ENCODE results near the gene TRAPPC8.
"Not testable (repeated sequence)": the region's sequence is repeated elsewhere in the genome, so short reads cannot be mapped to it uniquely, and the experiment has no call there.

TRAPPC8 gene

DNA sequence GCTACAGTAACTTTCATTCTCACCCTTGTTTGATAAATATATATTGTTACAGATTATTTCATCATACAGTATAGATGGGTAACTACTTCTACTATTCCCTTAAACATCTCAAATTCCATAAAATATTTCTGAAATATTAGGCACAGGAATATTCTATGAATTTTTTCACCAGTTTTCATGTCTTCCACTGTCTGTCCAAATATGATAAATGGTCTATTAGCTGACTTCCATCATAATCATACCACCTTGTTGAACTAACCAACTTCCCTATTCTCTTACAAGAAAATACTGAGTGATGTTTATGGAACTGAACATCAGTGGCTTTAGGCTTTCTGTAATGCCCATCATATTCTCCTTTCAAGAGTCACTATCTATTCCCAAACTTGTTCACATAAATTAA, 82.4 kb downstream of the TRAPPC8 start:
- no peaks in the 10 kb centered on the region for H3K4me1 ChIP-seq (ENCODE audit: control insufficient read depth, insufficient read depth, low read length, unreplicated experiment)
- H3K79me2 ChIP-seq (ENCODE audit: control insufficient read depth, insufficient read depth, low read length, unreplicated experiment): no peaks in the 10 kb centered on the region
- no peak overlapping the region for H3K27ac ChIP-seq (ENCODE audit: low read depth, low read length)
- no peaks in the 10 kb centered on the region for H3K27me3 ChIP-seq (ENCODE audit: insufficient read depth, low read length)
- no peak overlapping the region for H3K4me3 ChIP-seq (ENCODE audit: low read depth, low read length)
- H3K36me3 ChIP-seq (ENCODE audit: insufficient read depth, low read length): peaks cover 6% of the 10 kb centered on the region; the same call in 1 of the 2 replicates
- H2AFZ ChIP-seq (ENCODE audit: low read length, unreplicated experiment): no peak overlapping the region

DNA sequence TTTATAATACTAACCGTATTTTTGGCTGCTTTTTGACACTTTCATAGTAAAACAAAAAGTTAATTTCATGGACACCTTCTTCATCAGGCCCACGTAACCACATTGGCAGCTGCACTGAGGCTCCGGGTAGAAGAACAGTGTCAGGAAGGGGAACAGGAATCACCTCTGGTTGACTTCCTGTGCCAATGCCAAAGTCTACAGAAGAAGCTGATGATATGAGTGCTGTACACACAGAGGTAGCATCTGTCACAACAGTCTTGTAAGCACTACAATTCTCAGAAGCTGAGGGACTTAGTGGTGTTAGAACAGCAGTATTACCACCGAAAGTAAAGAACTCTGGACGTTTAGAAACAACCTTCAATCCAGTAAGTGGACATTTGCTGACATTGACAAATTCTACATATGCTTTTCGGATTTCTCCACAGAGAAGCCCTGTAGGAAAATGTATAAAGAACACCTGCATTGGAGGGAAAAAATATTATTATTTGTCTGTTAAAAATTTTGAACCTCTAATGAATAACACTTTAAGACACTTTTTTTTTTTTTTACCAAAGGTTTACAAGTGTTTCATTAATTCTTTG, 85.3 kb downstream of the TRAPPC8 start:
- H3K4me1 ChIP-seq (ENCODE audit: control insufficient read depth, insufficient read depth, low read length, unreplicated experiment): no peaks in the 10 kb centered on the region
- H3K27me3 ChIP-seq (ENCODE audit: insufficient read depth, low read length): no peaks in the 10 kb centered on the region
- no peaks in the 10 kb centered on the region for H3K79me2 ChIP-seq (ENCODE audit: control insufficient read depth, insufficient read depth, low read length, unreplicated experiment)
- no peak overlapping the region for H3K27ac ChIP-seq (ENCODE audit: low read depth, low read length)
- H3K36me3 ChIP-seq (ENCODE audit: insufficient read depth, low read length): no peaks in the 10 kb centered on the region; the same call in 1 of the 2 replicates
- no peak overlapping the region for H3K4me3 ChIP-seq (ENCODE audit: low read depth, low read length)
- H2AFZ ChIP-seq (ENCODE audit: low read length, unreplicated experiment): no peak overlapping the region

DNA sequence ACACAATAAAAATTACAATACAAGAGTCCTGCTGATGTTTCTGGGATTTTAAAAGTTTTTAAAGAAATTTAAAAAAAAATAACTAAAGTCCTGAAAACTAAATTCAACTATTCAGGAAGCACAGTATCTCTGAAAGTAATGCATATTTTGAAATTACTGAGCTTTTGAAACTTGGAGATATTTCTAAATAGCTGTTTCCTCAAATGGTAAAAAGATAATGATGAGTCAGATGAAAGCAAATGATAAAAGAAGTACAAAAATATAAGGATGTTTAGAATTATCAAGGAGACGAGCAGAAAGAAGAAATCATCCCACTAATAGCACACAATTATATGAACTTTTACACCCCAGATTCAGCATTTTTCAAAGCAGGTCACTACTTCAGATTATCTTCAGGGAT, 92.1 kb downstream of the TRAPPC8 start:
- peaks cover 6% of the 10 kb centered on the region; the same call in 1 of the 2 replicates for H3K36me3 ChIP-seq (ENCODE audit: insufficient read depth, low read length)
- no peaks in the 10 kb centered on the region for H3K27me3 ChIP-seq (ENCODE audit: insufficient read depth, low read length)
- H2AFZ ChIP-seq (ENCODE audit: low read length, unreplicated experiment): no peak overlapping the region
- H3K79me2 ChIP-seq (ENCODE audit: control insufficient read depth, insufficient read depth, low read length, unreplicated experiment): no peaks in the 10 kb centered on the region
- H3K4me1 ChIP-seq (ENCODE audit: control insufficient read depth, insufficient read depth, low read length, unreplicated experiment): no peaks in the 10 kb centered on the region
- H3K4me3 ChIP-seq (ENCODE audit: low read depth, low read length): no peak overlapping the region
- H3K27ac ChIP-seq (ENCODE audit: low read depth, low read length): no peak overlapping the region

DNA sequence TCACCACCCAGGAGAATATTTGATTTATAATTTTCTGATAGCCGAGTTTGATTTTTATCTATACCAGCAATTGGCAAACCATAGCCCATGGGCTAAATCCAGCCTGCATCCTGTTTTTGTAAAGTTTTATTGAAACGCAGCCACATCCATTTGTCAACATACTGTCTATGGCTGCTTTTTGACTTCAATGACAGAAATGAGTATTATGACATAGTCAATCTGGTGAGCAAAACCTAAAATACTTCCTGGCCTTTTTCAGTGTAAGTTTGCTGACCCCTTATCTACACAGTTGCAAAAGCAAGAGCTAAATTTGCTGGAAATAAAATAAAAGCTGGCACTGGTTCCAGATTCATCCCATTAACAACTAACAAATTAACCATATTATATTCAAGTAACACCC, 102.4 kb downstream of the TRAPPC8 start:
- Histone ChIP-seq H3K36me3 (ENCODE audit: insufficient read depth, low read length) (peaks cover 25% of the 10 kb centered on the region), H3K27me3 (ENCODE audit: insufficient read depth, low read length) (no peaks in the 10 kb centered on the region), H3K79me2 (ENCODE audit: control insufficient read depth, insufficient read depth, low read length, unreplicated experiment) (no peaks in the 10 kb centered on the region), H3K27ac (ENCODE audit: low read depth, low read length) (no peak overlapping the region), H2AFZ (ENCODE audit: low read length, unreplicated experiment) (no peak overlapping the region), H3K4me3 (ENCODE audit: low read depth, low read length) (no peak overlapping the region), H3K4me1 (ENCODE audit: control insufficient read depth, insufficient read depth, low read length, unreplicated experiment) (no peaks in the 10 kb centered on the region)

DNA sequence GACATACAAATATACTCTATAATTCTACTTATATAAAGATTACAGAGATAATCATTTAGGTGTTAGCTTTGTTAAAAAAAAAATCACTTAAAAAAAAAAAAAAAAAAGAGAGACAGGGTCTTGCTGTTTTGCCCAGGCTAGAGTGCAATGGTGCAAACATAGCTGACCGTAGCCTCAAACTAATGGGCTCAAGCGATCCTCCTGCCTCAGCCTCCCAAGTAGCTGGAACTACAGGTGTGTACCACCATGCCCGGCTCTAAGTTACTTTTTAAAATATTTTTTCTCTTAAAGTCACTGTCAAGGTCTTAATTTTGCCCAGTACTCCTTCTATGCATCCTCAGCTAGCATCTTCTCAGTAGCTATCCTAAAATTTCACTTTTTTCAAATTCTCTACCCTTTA, 105.0 kb downstream of the TRAPPC8 start:
- H3K36me3 ChIP-seq (ENCODE audit: insufficient read depth, low read length): peaks cover 25% of the 10 kb centered on the region
- no peak overlapping the region for H2AFZ ChIP-seq (ENCODE audit: low read length, unreplicated experiment)
- no peaks in the 10 kb centered on the region for H3K79me2 ChIP-seq (ENCODE audit: control insufficient read depth, insufficient read depth, low read length, unreplicated experiment)
- H3K27me3 ChIP-seq (ENCODE audit: insufficient read depth, low read length): no peaks in the 10 kb centered on the region
- no peak overlapping the region for H3K4me3 ChIP-seq (ENCODE audit: low read depth, low read length)
- no peak overlapping the region for H3K27ac ChIP-seq (ENCODE audit: low read depth, low read length)
- no peaks in the 10 kb centered on the region for H3K4me1 ChIP-seq (ENCODE audit: control insufficient read depth, insufficient read depth, low read length, unreplicated experiment)

DNA sequence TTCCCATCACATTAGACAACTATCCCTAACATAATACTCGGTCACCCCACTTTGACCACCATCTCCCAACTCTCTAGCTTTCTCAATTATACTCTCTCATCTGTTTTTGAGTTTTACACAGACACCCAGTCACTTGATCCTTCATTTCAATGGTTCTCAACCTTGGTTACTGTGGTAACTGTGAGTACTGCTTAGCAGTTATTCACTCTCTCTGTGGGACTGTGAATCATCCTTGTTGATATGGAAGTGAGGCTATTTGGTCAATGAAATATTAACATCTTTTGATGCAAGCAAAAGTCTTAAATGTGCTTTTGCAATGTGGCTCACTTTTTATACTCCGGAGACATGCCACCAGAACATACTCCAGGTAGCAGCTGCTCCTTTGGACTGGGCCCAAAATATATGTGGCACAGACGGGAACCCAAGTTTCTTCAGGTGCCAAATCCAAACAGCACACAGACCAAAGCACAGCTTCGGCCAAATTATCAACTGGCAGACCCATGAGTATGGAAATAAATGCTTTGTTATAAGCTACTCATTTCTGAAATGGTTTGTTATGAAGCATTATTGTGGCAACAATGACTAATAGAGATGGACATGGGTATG, 107.3 kb downstream of the TRAPPC8 start:
- no peaks in the 10 kb centered on the region for H3K79me2 ChIP-seq (ENCODE audit: control insufficient read depth, insufficient read depth, low read length, unreplicated experiment)
- no peaks in the 10 kb centered on the region for H3K4me1 ChIP-seq (ENCODE audit: control insufficient read depth, insufficient read depth, low read length, unreplicated experiment)
- peaks cover 20% of the 10 kb centered on the region for H3K36me3 ChIP-seq (ENCODE audit: insufficient read depth, low read length)
- H3K27ac ChIP-seq (ENCODE audit: low read depth, low read length): no peak overlapping the region
- H3K27me3 ChIP-seq (ENCODE audit: insufficient read depth, low read length): no peaks in the 10 kb centered on the region
- no peak overlapping the region for H2AFZ ChIP-seq (ENCODE audit: low read length, unreplicated experiment)
- no peak overlapping the region for H3K4me3 ChIP-seq (ENCODE audit: low read depth, low read length)

DNA sequence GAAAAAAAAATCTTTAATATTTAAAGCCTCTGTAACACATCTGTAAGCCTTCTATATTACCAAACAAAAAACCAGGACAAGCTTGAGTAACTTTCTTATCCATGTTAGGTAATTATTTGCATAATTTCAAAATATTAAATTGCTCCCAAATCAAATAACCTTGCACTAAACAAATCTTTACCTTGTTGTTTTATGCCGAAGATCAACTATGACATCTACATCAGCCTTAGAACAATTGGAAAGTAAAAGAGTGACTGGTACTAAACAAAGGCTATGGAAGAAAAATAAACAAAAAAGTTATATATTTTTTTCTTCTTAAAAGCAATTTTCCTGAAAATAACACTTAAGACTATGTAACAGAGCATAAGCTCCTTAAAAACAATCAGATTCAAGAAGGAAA, 111.0 kb downstream of the TRAPPC8 start:
- Histone ChIP-seq H3K4me3 (ENCODE audit: low read depth, low read length) (no peak overlapping the region), H3K27me3 (ENCODE audit: insufficient read depth, low read length) (no peaks in the 10 kb centered on the region), H2AFZ (ENCODE audit: low read length, unreplicated experiment) (no peak overlapping the region), H3K79me2 (ENCODE audit: control insufficient read depth, insufficient read depth, low read length, unreplicated experiment) (no peaks in the 10 kb centered on the region), H3K4me1 (ENCODE audit: control insufficient read depth, insufficient read depth, low read length, unreplicated experiment) (no peaks in the 10 kb centered on the region), H3K27ac (ENCODE audit: low read depth, low read length) (no peak overlapping the region), H3K36me3 (ENCODE audit: insufficient read depth, low read length) (peaks cover 25% of the 10 kb centered on the region)

DNA sequence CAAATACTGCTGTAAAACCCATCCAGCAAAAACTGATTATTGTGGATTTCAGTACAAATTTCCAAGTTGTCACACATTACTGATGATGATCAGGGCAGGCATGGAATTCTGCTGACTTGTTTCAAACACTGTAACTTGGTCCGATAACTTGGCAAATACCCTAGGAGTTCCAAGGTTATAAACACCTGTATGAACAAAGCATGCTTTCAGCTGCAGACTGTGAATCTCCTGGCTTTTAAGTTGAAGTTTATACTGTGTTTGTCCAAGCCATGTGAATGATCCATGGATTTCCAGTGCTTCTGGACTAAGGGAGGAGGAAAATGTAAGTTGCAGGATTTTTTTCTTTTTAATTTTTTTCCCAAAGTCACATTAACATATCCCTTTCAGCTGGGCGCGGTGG, 112.2 kb downstream of the TRAPPC8 start:
- Histone ChIP-seq H2AFZ (ENCODE audit: low read length, unreplicated experiment) (no peak overlapping the region), H3K27ac (ENCODE audit: low read depth, low read length) (no peak overlapping the region), H3K79me2 (ENCODE audit: control insufficient read depth, insufficient read depth, low read length, unreplicated experiment) (no peaks in the 10 kb centered on the region), H3K4me3 (ENCODE audit: low read depth, low read length) (no peak overlapping the region), H3K27me3 (ENCODE audit: insufficient read depth, low read length) (no peaks in the 10 kb centered on the region), H3K4me1 (ENCODE audit: control insufficient read depth, insufficient read depth, low read length, unreplicated experiment) (no peaks in the 10 kb centered on the region), H3K36me3 (ENCODE audit: insufficient read depth, low read length) (peaks cover 19% of the 10 kb centered on the region)

DNA sequence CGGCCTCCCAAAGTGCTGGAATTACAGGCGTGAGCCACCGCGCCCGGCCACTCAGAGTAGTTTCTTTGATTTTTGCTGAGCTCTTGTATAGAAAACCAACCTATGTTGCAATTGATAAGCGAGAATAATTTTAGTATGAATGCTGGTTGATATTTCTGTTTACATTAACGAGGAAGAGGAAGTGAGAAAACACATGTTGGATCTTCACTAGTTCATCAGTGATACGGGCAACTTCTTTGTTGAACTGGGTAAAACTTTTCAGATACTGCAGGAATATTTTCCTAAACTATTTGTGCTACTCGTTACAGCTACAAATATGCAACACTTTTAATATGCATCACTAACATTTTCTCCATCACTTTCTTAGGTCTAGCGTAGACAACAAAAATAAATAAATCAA, 114.3 kb downstream of the TRAPPC8 start:
- peaks cover 18% of the 10 kb centered on the region for H3K36me3 ChIP-seq (ENCODE audit: insufficient read depth, low read length)
- no peak overlapping the region for H3K27ac ChIP-seq (ENCODE audit: low read depth, low read length)
- no peak overlapping the region for H2AFZ ChIP-seq (ENCODE audit: low read length, unreplicated experiment)
- H3K27me3 ChIP-seq (ENCODE audit: insufficient read depth, low read length): no peaks in the 10 kb centered on the region
- H3K4me1 ChIP-seq (ENCODE audit: control insufficient read depth, insufficient read depth, low read length, unreplicated experiment): no peaks in the 10 kb centered on the region
- H3K4me3 ChIP-seq (ENCODE audit: low read depth, low read length): no peak overlapping the region
- H3K79me2 ChIP-seq (ENCODE audit: control insufficient read depth, insufficient read depth, low read length, unreplicated experiment): no peaks in the 10 kb centered on the region

DNA sequence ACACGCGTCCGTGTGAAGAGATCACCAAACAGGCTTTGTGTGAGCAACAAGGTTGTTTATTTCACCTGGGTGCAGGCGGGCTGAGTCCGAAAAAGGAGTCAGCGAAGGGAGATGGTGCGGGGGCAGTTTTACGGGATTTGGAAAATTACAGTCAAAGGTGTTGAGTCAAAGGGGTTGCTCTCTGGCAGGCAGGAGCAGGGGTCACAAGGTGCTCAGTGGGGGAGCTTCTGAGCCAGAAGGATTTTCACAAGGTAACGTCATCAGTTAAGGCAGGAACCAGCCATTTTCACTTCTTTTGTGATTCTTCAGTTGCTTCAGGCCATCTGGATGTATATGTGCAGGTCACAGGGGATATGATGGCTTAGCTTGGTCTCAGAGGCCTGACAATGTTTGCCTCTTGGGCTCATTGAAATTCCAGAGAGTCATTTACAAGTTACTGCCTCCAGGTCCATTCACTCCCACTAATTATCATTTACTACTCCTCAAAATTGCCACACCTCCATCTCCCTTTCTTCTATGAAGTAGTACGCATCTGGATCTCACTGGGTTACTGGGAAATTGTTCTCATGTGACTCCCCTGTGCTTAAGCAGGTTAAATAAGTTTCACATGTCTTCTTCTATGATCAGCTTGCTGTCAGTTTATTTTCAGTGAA, 116.1 kb downstream of the TRAPPC8 start:
- not testable (repeated sequence) for H3K27me3 ChIP-seq (ENCODE audit: insufficient read depth, low read length); H2AFZ ChIP-seq (ENCODE audit: low read length, unreplicated experiment); H3K79me2 ChIP-seq (ENCODE audit: control insufficient read depth, insufficient read depth, low read length, unreplicated experiment); H3K27ac ChIP-seq (ENCODE audit: low read depth, low read length); H3K4me1 ChIP-seq (ENCODE audit: control insufficient read depth, insufficient read depth, low read length, unreplicated experiment); H3K4me3 ChIP-seq (ENCODE audit: low read depth, low read length)
- peaks cover 18% of the 10 kb centered on the region for H3K36me3 ChIP-seq (ENCODE audit: insufficient read depth, low read length)

DNA sequence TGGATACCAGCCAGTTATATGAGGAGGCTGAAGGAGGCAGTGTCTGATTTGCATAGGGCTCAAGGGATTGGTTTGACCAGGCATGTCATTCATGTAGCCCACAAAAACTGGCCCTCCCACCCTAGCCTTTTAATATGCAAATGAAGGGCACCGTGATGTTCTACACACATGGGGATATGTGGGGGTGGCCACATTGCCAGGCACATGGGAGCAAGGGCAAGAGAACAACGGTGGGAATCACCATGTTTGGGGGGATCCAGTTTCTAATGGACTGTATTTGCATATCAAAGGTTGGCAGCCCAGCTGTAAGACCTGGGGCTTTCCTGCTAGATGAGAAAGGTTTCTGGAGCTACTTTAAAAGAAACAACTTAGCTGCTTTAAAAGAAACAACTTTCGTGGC, 117.2 kb downstream of the TRAPPC8 start:
- H3K27me3 ChIP-seq (ENCODE audit: insufficient read depth, low read length): no peaks in the 10 kb centered on the region
- peaks cover 18% of the 10 kb centered on the region for H3K36me3 ChIP-seq (ENCODE audit: insufficient read depth, low read length)
- H3K27ac ChIP-seq (ENCODE audit: low read depth, low read length): no peak overlapping the region

More for the DNA sequence above, 117.2 kb downstream of the TRAPPC8 start:
- H2AFZ ChIP-seq (ENCODE audit: low read length, unreplicated experiment): no peak overlapping the region
- H3K4me1 ChIP-seq (ENCODE audit: control insufficient read depth, insufficient read depth, low read length, unreplicated experiment): no peaks in the 10 kb centered on the region
- no peak overlapping the region for H3K4me3 ChIP-seq (ENCODE audit: low read depth, low read length)
- H3K79me2 ChIP-seq (ENCODE audit: control insufficient read depth, insufficient read depth, low read length, unreplicated experiment): no peaks in the 10 kb centered on the region

Measured in ACC112 (cell line).